Type B pancreatic cell (in vitro differentiated cells): ENCODE results near the gene KCNJ13. TPM values are rescaled to one million over a fixed set of nuclear protein-coding genes. Genes with fewer than 3 reads are reported as not detected.

Source experiments
- DNase-seq: peaks from one replicate; pipeline ENCODE4 v3.0.0; 2021; ENCODE audit warnings: mixed read lengths; ENCODE audit not compliant: unreplicated experiment; ENCODE audit errors: extremely low spot score
- H3K27ac Mint-ChIP-seq: 2 replicates; pipeline ENCODE4 v1.8.0; 2021; ENCODE audit warnings: mild to moderate bottlenecking, mixed read lengths
- H3K27me3 Mint-ChIP-seq: 2 replicates; pipeline ENCODE4 v1.8.0; 2021; ENCODE audit warnings: mixed read lengths
- H3K36me3 Mint-ChIP-seq: 2 replicates; pipeline ENCODE4 v1.8.0; 2021; ENCODE audit warnings: mixed read lengths
- H3K4me1 Mint-ChIP-seq: one replicate; pipeline ENCODE4 v1.8.0; 2021; ENCODE audit warnings: mixed read lengths; ENCODE audit not compliant: unreplicated experiment
- H3K4me3 Mint-ChIP-seq: 2 replicates; pipeline ENCODE4 v1.8.0; 2021; ENCODE audit warnings: mild to moderate bottlenecking, mixed read lengths
- H3K9me3 Mint-ChIP-seq: 2 replicates; pipeline ENCODE4 v1.8.0; 2021; ENCODE audit warnings: mixed read lengths
- total RNA-seq: library from RNA; stranded (reverse); gene quantifications from 2 replicates; pipeline ENCODE4 v1.2.1, GENCODE V29; 2021; ENCODE audit warnings: low replicate concordance
- TF ChIP-seq, protein P1 (sequence below): fragments of 200-600 bp; sonication (generic); conservative IDR thresholded peaks from 2 replicates; pipeline ENCODE4 v1.5.0; 2021; ENCODE audit warnings: antibody characterized with exemption, mild to moderate bottlenecking

KCNJ13 gene
- total RNA-seq, 1 donor from 2014 or later, result 1.6 TPM

- Mint-ChIP-seq H3K9me3 (no peaks in the 10 kb centered on the region), H3K4me3 (no peak overlapping the region), H3K4me1 (no peaks in the 10 kb centered on the region), H3K27ac (no peak overlapping the region), H3K27me3 (no peaks in the 10 kb centered on the region), H3K36me3 (peaks cover 26% of the 10 kb centered on the region)
- DNase-seq, result no peak
- TF ChIP-seq, protein P1, sequence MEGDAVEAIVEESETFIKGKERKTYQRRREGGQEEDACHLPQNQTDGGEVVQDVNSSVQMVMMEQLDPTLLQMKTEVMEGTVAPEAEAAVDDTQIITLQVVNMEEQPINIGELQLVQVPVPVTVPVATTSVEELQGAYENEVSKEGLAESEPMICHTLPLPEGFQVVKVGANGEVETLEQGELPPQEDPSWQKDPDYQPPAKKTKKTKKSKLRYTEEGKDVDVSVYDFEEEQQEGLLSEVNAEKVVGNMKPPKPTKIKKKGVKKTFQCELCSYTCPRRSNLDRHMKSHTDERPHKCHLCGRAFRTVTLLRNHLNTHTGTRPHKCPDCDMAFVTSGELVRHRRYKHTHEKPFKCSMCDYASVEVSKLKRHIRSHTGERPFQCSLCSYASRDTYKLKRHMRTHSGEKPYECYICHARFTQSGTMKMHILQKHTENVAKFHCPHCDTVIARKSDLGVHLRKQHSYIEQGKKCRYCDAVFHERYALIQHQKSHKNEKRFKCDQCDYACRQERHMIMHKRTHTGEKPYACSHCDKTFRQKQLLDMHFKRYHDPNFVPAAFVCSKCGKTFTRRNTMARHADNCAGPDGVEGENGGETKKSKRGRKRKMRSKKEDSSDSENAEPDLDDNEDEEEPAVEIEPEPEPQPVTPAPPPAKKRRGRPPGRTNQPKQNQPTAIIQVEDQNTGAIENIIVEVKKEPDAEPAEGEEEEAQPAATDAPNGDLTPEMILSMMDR, result no peak
Measured at GRCh38 chr2:232809349-232810124, 33.2 kb upstream of the KCNJ13 start.

DNA sequence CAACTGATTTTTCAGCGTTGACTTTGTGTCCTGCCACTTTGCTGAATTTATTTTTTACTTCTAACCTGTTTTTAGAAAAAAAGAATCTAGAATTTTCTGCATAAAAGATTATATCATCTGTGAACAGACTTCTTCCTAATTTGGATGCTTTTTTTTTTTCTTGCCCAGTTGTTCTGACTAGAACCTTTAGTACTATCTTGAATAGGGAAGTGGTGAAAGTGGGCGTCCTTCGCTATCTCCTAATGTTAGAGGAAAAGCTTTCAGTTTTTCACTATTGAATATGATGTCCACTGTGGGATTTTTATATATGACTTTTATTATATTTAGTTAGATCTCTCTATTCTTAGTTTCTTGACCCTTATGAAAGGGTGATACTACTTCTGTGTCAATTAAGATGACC, 25.7 kb upstream of the KCNJ13 start:
- Mint-ChIP-seq H3K9me3 (peaks cover 3% of the 10 kb centered on the region), H3K36me3 (peaks cover 42% of the 10 kb centered on the region)

GRCh38 chr2:232800166-232800565, 23.8 kb upstream of the KCNJ13 start:
- Mint-ChIP-seq H3K27me3 (no peaks in the 10 kb centered on the region), H3K4me1 (no peaks in the 10 kb centered on the region), H3K36me3 (peaks cover 48% of the 10 kb centered on the region), H3K27ac (no peak overlapping the region), H3K4me3 (no peak overlapping the region), H3K9me3 (peaks cover 3% of the 10 kb centered on the region)
- no peak for DNase-seq
- TF ChIP-seq, protein P1, result no peak

More for the DNA sequence above, 25.7 kb upstream of the KCNJ13 start:
- no peak overlapping the region for H3K4me3 Mint-ChIP-seq
- H3K4me1 Mint-ChIP-seq, result no peaks in the 10 kb centered on the region
- no peak for DNase-seq
- H3K27ac Mint-ChIP-seq, result no peak overlapping the region
- no peaks in the 10 kb centered on the region for H3K27me3 Mint-ChIP-seq
- TF ChIP-seq, protein P1, result no peak

- no peak for DNase-seq
- H3K27me3 Mint-ChIP-seq, result no peaks in the 10 kb centered on the region
- no peaks in the 10 kb centered on the region for H3K4me1 Mint-ChIP-seq
- peaks cover 3% of the 10 kb centered on the region for H3K9me3 Mint-ChIP-seq
- TF ChIP-seq, protein P1, result no peak
- no peak overlapping the region for H3K4me3 Mint-ChIP-seq
- H3K27ac Mint-ChIP-seq, result no peak overlapping the region
- peaks cover 47% of the 10 kb centered on the region for H3K36me3 Mint-ChIP-seq
Measured at GRCh38 chr2:232798187-232798586, 21.8 kb upstream of the KCNJ13 start.

DNA sequence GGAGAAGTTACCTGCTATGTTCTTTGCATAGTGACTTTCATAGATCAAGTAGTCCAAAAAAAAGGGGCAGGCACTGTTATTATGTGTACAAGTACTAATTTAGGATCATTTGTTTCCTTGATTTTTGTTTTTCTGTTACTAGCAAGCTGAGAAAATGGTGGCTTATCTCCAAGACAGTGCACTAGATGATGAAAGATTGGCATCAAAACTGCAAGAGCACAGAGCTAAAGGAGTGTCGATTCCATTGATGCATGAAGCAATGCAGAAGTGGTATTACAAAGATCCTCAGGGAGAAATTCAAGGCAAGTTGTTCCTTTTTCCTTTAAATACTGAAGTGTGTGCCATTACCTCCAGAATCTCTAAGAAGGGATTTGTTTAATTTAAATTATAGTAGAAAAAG, 19.6 kb upstream of the KCNJ13 start:
- DNase-seq, result no peak
- no peaks in the 10 kb centered on the region for H3K9me3 Mint-ChIP-seq
- no peaks in the 10 kb centered on the region for H3K27me3 Mint-ChIP-seq
- TF ChIP-seq, protein P1, result no peak
- H3K27ac Mint-ChIP-seq, result no peak overlapping the region
- H3K36me3 Mint-ChIP-seq, result peaks cover 42% of the 10 kb centered on the region
- H3K4me3 Mint-ChIP-seq, result no peak overlapping the region
- H3K4me1 Mint-ChIP-seq, result no peaks in the 10 kb centered on the region
